Measurements from ENCODE around the gene CIDEC.

- no peak for TF ChIP-seq CTCF (conservative IDR thresholded peaks at IDR 0.05)
- no peak for TF ChIP-seq EZH2 (IDR thresholded peaks at IDR 0.05; ENCODE audit: low read depth)
Observed at GRCh38 chr3:9916734-9917680, 37.0 kb upstream of the CIDEC start, which contains the start of gene IL17RC.

Measured in PC-9 (cell line).